ENCODE results near the gene PNMA6F. TPM values are rescaled to one million over a fixed set of nuclear protein-coding genes. Genes with fewer than 3 reads are reported as not detected.
"Not testable (repeated sequence)": the region's sequence is repeated elsewhere in the genome, so short reads cannot be mapped to it uniquely, and the experiment has no call there.

Gene PNMA6F
- total and polyA plus RNA-seq, 5 donors, result not detected

GRCh38 chrX:153297376-153297775, 24.2 kb downstream of the PNMA6F start:
- WGBS, result 79% methylated on average over 1 of the region's 1 CpG
- Histone ChIP-seq H3K27ac (ENCODE audit: low read length) (no peak overlapping the region), H3K9me3 (ENCODE audit: control insufficient read depth, low read length) (no peaks in the 10 kb centered on the region), H3K4me3 (ENCODE audit: low read length) (no peak overlapping the region), H3K4me1 (ENCODE audit: control insufficient read depth, insufficient read depth, low read length) (no peaks in the 10 kb centered on the region), H3K27me3 (ENCODE audit: control insufficient read depth, insufficient read depth) (no peaks in the 10 kb centered on the region)
- ATAC-seq, result no peak
- intact Hi-C loops (cut with DNase I), result no loop called here
- no peak for DNase-seq

- intact Hi-C loops (cut with DNase I); ATAC-seq: not testable (repeated sequence)
- WGBS, result 76% methylated on average over 3 of the region's 8 CpGs
These were observed 28.0 kb downstream of the PNMA6F start for GRCh38 chrX:153293485-153294071.

GRCh38 chrX:153288807-153289206, 32.8 kb downstream of the PNMA6F start:
- H3K4me3 ChIP-seq (ENCODE audit: low read length); H3K9me3 ChIP-seq (ENCODE audit: control insufficient read depth, low read length); H3K4me1 ChIP-seq (ENCODE audit: control insufficient read depth, insufficient read depth, low read length); H3K27me3 ChIP-seq (ENCODE audit: control insufficient read depth, insufficient read depth); ATAC-seq; H3K27ac ChIP-seq (ENCODE audit: low read length); DNase-seq; intact Hi-C loops (cut with DNase I): not testable (repeated sequence)
- WGBS, result no CpG with 5 or more reads among the region's 2 CpGs

More at GRCh38 chrX:153293485-153294071, 28.0 kb downstream of the PNMA6F start:
- H3K9me3 ChIP-seq (ENCODE audit: control insufficient read depth, low read length); H3K27me3 ChIP-seq (ENCODE audit: control insufficient read depth, insufficient read depth); DNase-seq; H3K4me3 ChIP-seq (ENCODE audit: low read length); H3K4me1 ChIP-seq (ENCODE audit: control insufficient read depth, insufficient read depth, low read length); H3K27ac ChIP-seq (ENCODE audit: low read length): not testable (repeated sequence)

GRCh38 chrX:153285678-153286077, 35.9 kb downstream of the PNMA6F start:
- DNase-seq; H3K27me3 ChIP-seq (ENCODE audit: control insufficient read depth, insufficient read depth); H3K4me3 ChIP-seq (ENCODE audit: low read length); intact Hi-C loops (cut with DNase I); H3K4me1 ChIP-seq (ENCODE audit: control insufficient read depth, insufficient read depth, low read length); H3K9me3 ChIP-seq (ENCODE audit: control insufficient read depth, low read length); H3K27ac ChIP-seq (ENCODE audit: low read length); ATAC-seq: not testable (repeated sequence)
- no CpG with 5 or more reads among the region's 8 CpGs for WGBS

GRCh38 chrX:153283982-153284381, 37.6 kb downstream of the PNMA6F start:
- H3K9me3 ChIP-seq (ENCODE audit: control insufficient read depth, low read length); DNase-seq; ATAC-seq; H3K4me1 ChIP-seq (ENCODE audit: control insufficient read depth, insufficient read depth, low read length); intact Hi-C loops (cut with DNase I); H3K27ac ChIP-seq (ENCODE audit: low read length); H3K4me3 ChIP-seq (ENCODE audit: low read length); H3K27me3 ChIP-seq (ENCODE audit: control insufficient read depth, insufficient read depth): not testable (repeated sequence)
- WGBS, result no CpG with 5 or more reads among the region's 8 CpGs

- H3K4me1 ChIP-seq (ENCODE audit: control insufficient read depth, insufficient read depth, low read length); H3K4me3 ChIP-seq (ENCODE audit: low read length); H3K27ac ChIP-seq (ENCODE audit: low read length); ATAC-seq; DNase-seq; H3K27me3 ChIP-seq (ENCODE audit: control insufficient read depth, insufficient read depth); intact Hi-C loops (cut with DNase I); H3K9me3 ChIP-seq (ENCODE audit: control insufficient read depth, low read length): not testable (repeated sequence)
- no CpG with 5 or more reads among the region's 3 CpGs for WGBS
These were observed 39.8 kb downstream of the PNMA6F start for GRCh38 chrX:153281784-153282183.

- whole genome bisulfite sequencing, result no CpG with 5 or more reads among the region's 8 CpGs
- H3K9me3 ChIP-seq (ENCODE audit: control insufficient read depth, low read length); ATAC-seq: not testable (repeated sequence)
These were observed 42.3 kb downstream of the PNMA6F start for GRCh38 chrX:153279304-153279703.

GRCh38 chrX:153276049-153276448, 45.5 kb downstream of the PNMA6F start:
- intact Hi-C loops (cut with DNase I); H3K27me3 ChIP-seq (ENCODE audit: control insufficient read depth, insufficient read depth); H3K4me1 ChIP-seq (ENCODE audit: control insufficient read depth, insufficient read depth, low read length); DNase-seq; H3K4me3 ChIP-seq (ENCODE audit: low read length); ATAC-seq; H3K27ac ChIP-seq (ENCODE audit: low read length); H3K9me3 ChIP-seq (ENCODE audit: control insufficient read depth, low read length): not testable (repeated sequence)
- 94% methylated on average over 4 of the region's 14 CpGs for WGBS

More at GRCh38 chrX:153279304-153279703, 42.3 kb downstream of the PNMA6F start:
- DNase-seq; intact Hi-C loops (cut with DNase I); H3K4me3 ChIP-seq (ENCODE audit: low read length); H3K4me1 ChIP-seq (ENCODE audit: control insufficient read depth, insufficient read depth, low read length); H3K27ac ChIP-seq (ENCODE audit: low read length); H3K27me3 ChIP-seq (ENCODE audit: control insufficient read depth, insufficient read depth): not testable (repeated sequence)

GRCh38 chrX:153275418-153275817, 46.1 kb downstream of the PNMA6F start:
- 89% methylated on average over 3 of the region's 16 CpGs for whole genome bisulfite sequencing
- H3K27me3 ChIP-seq (ENCODE audit: control insufficient read depth, insufficient read depth); intact Hi-C loops (cut with DNase I); H3K9me3 ChIP-seq (ENCODE audit: control insufficient read depth, low read length); ATAC-seq; DNase-seq; H3K4me3 ChIP-seq (ENCODE audit: low read length); H3K4me1 ChIP-seq (ENCODE audit: control insufficient read depth, insufficient read depth, low read length); H3K27ac ChIP-seq (ENCODE audit: low read length): not testable (repeated sequence)

GRCh38 chrX:153272584-153272983, 49.0 kb downstream of the PNMA6F start:
- DNase-seq, result peak in 1 of 3 donors; percentile 17
- ATAC-seq; H3K4me3 ChIP-seq (ENCODE audit: low read length); H3K9me3 ChIP-seq (ENCODE audit: control insufficient read depth, low read length); H3K4me1 ChIP-seq (ENCODE audit: control insufficient read depth, insufficient read depth, low read length); H3K27ac ChIP-seq (ENCODE audit: low read length); intact Hi-C loops (cut with DNase I); H3K27me3 ChIP-seq (ENCODE audit: control insufficient read depth, insufficient read depth): not testable (repeated sequence)
- 95% methylated on average over 13 of the region's 21 CpGs for WGBS

GRCh38 chrX:153272070-153272469, 49.5 kb downstream of the PNMA6F start:
- H3K4me3 ChIP-seq (ENCODE audit: low read length), result not testable (repeated sequence)
- ATAC-seq, result peak in 1 of 2 donors; percentile 30

More at GRCh38 chrX:153272070-153272469, 49.5 kb downstream of the PNMA6F start:
- intact Hi-C loops (cut with DNase I); H3K27ac ChIP-seq (ENCODE audit: low read length); H3K9me3 ChIP-seq (ENCODE audit: control insufficient read depth, low read length); H3K4me1 ChIP-seq (ENCODE audit: control insufficient read depth, insufficient read depth, low read length); H3K27me3 ChIP-seq (ENCODE audit: control insufficient read depth, insufficient read depth): not testable (repeated sequence)
- 93% methylated on average over 7 of the region's 19 CpGs for WGBS
- DNase-seq, result peak in 1 of 3 donors; percentile 13
